HG03457 (cell line): ENCODE measurements around the gene BCL11B.
A peak's percentile ranks its signal among the peaks of the same experiment; 100 is the strongest.

Experiments used
- ATAC-seq: cut with Tn5 transposase; IDR thresholded peaks from one replicate; pipeline ENCODE4 v1.9.1; 2021; ENCODE audit warnings: moderate number of reproducible peaks; ENCODE audit not compliant: unreplicated experiment

The BCL11B gene

GRCh38 chr14:99271951-99272631, at the start of gene BCL11B:
Gene BCL11B (minus strand): TSS chr14:99272197. CDS start chr14:99271218, 979 bp downstream.
- ATAC-seq, result peak; percentile 76

GRCh38 chr14:99321236-99321925, 49.4 kb upstream of the BCL11B start:
- no peak for ATAC-seq

- no peak for ATAC-seq
Observed at GRCh38 chr14:99320621-99321235, 48.7 kb upstream of the BCL11B start.

GRCh38 chr14:99320105-99320572, 48.1 kb upstream of the BCL11B start:
- ATAC-seq, result peak; percentile 68

GRCh38 chr14:99318959-99319295, 46.9 kb upstream of the BCL11B start:
- ATAC-seq, result no peak

- no peak for ATAC-seq
Observed at GRCh38 chr14:99318091-99318958, 46.3 kb upstream of the BCL11B start.

- ATAC-seq, result no peak
Observed at GRCh38 chr14:99317231-99318090, 45.5 kb upstream of the BCL11B start.

GRCh38 chr14:99316281-99317163, 44.5 kb upstream of the BCL11B start:
- ATAC-seq, result no peak

GRCh38 chr14:99315197-99315596, 43.2 kb upstream of the BCL11B start:
- ATAC-seq, result no peak

GRCh38 chr14:99314623-99315022, 42.6 kb upstream of the BCL11B start:
- ATAC-seq, result no peak

GRCh38 chr14:99313234-99313633, 41.2 kb upstream of the BCL11B start:
- ATAC-seq, result no peak

GRCh38 chr14:99312106-99312505, 40.1 kb upstream of the BCL11B start:
- ATAC-seq, result no peak

- no peak for ATAC-seq
Observed at GRCh38 chr14:99309220-99309766, 37.3 kb upstream of the BCL11B start.

- no peak for ATAC-seq
Observed at GRCh38 chr14:99304208-99304607, 32.2 kb upstream of the BCL11B start.

- no peak for ATAC-seq
Observed at GRCh38 chr14:99300190-99300589, 28.2 kb upstream of the BCL11B start.

GRCh38 chr14:99296517-99296916, 24.5 kb upstream of the BCL11B start:
- no peak for ATAC-seq

- ATAC-seq, result no peak
Observed at GRCh38 chr14:99289394-99290189, 17.6 kb upstream of the BCL11B start.

GRCh38 chr14:99288948-99289347, 17.0 kb upstream of the BCL11B start:
- ATAC-seq, result no peak
